ENCODE results near the gene PRKCE.

DNA sequence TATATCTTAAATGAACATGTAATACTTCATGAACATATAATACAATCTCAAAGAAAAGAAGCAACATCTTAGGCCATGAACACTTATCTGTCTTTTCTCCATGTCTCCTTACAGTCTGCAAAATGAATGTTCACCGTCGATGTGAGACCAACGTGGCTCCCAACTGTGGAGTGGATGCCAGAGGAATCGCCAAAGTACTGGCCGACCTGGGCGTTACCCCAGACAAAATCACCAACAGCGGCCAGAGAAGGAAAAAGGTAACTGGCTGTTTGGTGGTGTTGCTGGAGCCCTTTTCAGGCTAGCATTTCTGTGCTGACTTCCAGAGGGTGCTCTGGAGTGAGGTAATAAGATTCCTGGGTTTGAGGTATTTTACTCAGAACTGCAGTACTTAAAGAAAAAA lies 349.8 kb downstream of the PRKCE start:
- TF ChIP-seq, protein P1, sequence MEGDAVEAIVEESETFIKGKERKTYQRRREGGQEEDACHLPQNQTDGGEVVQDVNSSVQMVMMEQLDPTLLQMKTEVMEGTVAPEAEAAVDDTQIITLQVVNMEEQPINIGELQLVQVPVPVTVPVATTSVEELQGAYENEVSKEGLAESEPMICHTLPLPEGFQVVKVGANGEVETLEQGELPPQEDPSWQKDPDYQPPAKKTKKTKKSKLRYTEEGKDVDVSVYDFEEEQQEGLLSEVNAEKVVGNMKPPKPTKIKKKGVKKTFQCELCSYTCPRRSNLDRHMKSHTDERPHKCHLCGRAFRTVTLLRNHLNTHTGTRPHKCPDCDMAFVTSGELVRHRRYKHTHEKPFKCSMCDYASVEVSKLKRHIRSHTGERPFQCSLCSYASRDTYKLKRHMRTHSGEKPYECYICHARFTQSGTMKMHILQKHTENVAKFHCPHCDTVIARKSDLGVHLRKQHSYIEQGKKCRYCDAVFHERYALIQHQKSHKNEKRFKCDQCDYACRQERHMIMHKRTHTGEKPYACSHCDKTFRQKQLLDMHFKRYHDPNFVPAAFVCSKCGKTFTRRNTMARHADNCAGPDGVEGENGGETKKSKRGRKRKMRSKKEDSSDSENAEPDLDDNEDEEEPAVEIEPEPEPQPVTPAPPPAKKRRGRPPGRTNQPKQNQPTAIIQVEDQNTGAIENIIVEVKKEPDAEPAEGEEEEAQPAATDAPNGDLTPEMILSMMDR (IDR thresholded peaks at IDR 0.05): no peak
- TF ChIP-seq SIN3A (IDR thresholded peaks at IDR 0.05; ENCODE audit: borderline replicate concordance, low read depth, low read length) (no peak), EP300 (IDR thresholded peaks at IDR 0.05; ENCODE audit: borderline replicate concordance in 1 of 2, low read depth in 1 of 2, low read length in 1 of 2) (no peak), YY1 (IDR thresholded peaks at IDR 0.05; ENCODE audit: low read depth) (no peak), RCOR1 (IDR thresholded peaks at IDR 0.05; ENCODE audit: low read length) (no peak), NRF1 (IDR thresholded peaks at IDR 0.05; ENCODE audit: low read depth, low read length) (no peak), TCF12 (IDR thresholded peaks at IDR 0.05) (no peak), POLR2AphosphoS5 (IDR thresholded peaks at IDR 0.05; ENCODE audit: low read depth, low read length) (no peak), MEF2A (IDR thresholded peaks at IDR 0.05; ENCODE audit: borderline replicate concordance, low read depth) (no peak), MXI1 (IDR thresholded peaks at IDR 0.05; ENCODE audit: low read depth, low read length) (no peak), EZH2phosphoT487 (IDR thresholded peaks at IDR 0.05; ENCODE audit: borderline replicate concordance, low read depth) (no peak), TAF1 (IDR thresholded peaks at IDR 0.05; ENCODE audit: borderline replicate concordance, low read depth, low read length) (no peak)
- TF ChIP-seq, protein P2, sequence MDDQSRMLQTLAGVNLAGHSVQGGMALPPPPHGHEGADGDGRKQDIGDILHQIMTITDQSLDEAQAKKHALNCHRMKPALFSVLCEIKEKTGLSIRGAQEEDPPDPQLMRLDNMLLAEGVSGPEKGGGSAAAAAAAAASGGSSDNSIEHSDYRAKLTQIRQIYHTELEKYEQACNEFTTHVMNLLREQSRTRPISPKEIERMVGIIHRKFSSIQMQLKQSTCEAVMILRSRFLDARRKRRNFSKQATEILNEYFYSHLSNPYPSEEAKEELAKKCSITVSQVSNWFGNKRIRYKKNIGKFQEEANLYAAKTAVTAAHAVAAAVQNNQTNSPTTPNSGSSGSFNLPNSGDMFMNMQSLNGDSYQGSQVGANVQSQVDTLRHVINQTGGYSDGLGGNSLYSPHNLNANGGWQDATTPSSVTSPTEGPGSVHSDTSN (IDR thresholded peaks at IDR 0.05): no peak
- TF ChIP-seq, protein P3, sequence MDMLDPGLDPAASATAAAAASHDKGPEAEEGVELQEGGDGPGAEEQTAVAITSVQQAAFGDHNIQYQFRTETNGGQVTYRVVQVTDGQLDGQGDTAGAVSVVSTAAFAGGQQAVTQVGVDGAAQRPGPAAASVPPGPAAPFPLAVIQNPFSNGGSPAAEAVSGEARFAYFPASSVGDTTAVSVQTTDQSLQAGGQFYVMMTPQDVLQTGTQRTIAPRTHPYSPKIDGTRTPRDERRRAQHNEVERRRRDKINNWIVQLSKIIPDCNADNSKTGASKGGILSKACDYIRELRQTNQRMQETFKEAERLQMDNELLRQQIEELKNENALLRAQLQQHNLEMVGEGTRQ (IDR thresholded peaks at IDR 0.05; ENCODE audit: borderline replicate concordance, low read depth, low read length): no peak

Measured in SK-N-SH (cell line).